Astrocyte (in vitro differentiated cells and primary cell): ENCODE measurements around the gene RAB8A. TPM values are rescaled to one million over a fixed set of nuclear protein-coding genes. Genes with fewer than 3 reads are reported as not detected.

ENCODE experiments used
- DNase-seq: peaks from one replicate; pipeline ENCODE4 v3.0.0-alpha.2; 2010; ENCODE audit warnings: low read depth
- FAIRE-seq: peaks from 2 replicates; lab custom pipeline; 2011; peaks lifted over from hg19 to GRCh38; lab: Jason Lieb, UNC
- H2AFZ ChIP-seq: 2 replicates; pipeline ENCODE4 v1.6.0; 2012; ENCODE audit warnings: low read depth, low read length, inconsistent platforms
- H3K27ac ChIP-seq: 2 replicates; pipeline ENCODE4 v1.5.1; 2011; ENCODE audit warnings: low read depth, low read length, inconsistent platforms
- H3K27me3 ChIP-seq: 2 replicates; pipeline ENCODE4 v1.6.0; 2011; ENCODE audit warnings: low read length, inconsistent platforms; ENCODE audit not compliant: insufficient read depth
- H3K36me3 ChIP-seq: 2 replicates; pipeline ENCODE4 v1.5.1; 2011; ENCODE audit warnings: low read length, inconsistent platforms; ENCODE audit not compliant: insufficient read depth
- H3K4me1 ChIP-seq: 2 replicates; pipeline ENCODE4 v1.5.1; 2011; ENCODE audit warnings: low read length, inconsistent platforms; ENCODE audit not compliant: insufficient read depth
- H3K4me2 ChIP-seq: 2 replicates; pipeline ENCODE4 v1.6.0; 2012; ENCODE audit warnings: low read length, inconsistent platforms
- H3K4me3 ChIP-seq: 2 replicates; pipeline ENCODE4 v1.5.1; 2011; ENCODE audit warnings: low read depth, mild to moderate bottlenecking, low read length, inconsistent platforms; ENCODE audit not compliant: insufficient read depth
- H3K79me2 ChIP-seq: 2 replicates; pipeline ENCODE4 v1.6.0; 2012; ENCODE audit warnings: mild to moderate bottlenecking, low read length, inconsistent platforms; ENCODE audit not compliant: insufficient read depth
- H3K9ac ChIP-seq: 2 replicates; pipeline ENCODE4 v1.6.0; 2012; ENCODE audit warnings: mild to moderate bottlenecking, low read length, inconsistent platforms
- H3K9me3 ChIP-seq: 2 replicates; pipeline ENCODE4 v1.5.1; 2012; ENCODE audit warnings: low read depth, mild to moderate bottlenecking, low read length, inconsistent platforms; ENCODE audit not compliant: insufficient read depth
- H4K20me1 ChIP-seq: 2 replicates; pipeline ENCODE4 v1.6.0; 2012; ENCODE audit warnings: low read length, inconsistent platforms; ENCODE audit not compliant: insufficient read depth
- H3K27ac Mint-ChIP-seq: one replicate; pipeline ENCODE4 v1.8.0; 2021; ENCODE audit warnings: mild to moderate bottlenecking, mixed read lengths; ENCODE audit not compliant: unreplicated experiment
- H3K27me3 Mint-ChIP-seq: one replicate; pipeline ENCODE4 v1.8.0; 2021; ENCODE audit warnings: low read depth, mixed read lengths; ENCODE audit not compliant: unreplicated experiment
- H3K36me3 Mint-ChIP-seq: one replicate; pipeline ENCODE4 v1.8.0; 2021; ENCODE audit warnings: low read depth, mixed read lengths; ENCODE audit not compliant: unreplicated experiment
- H3K4me1 Mint-ChIP-seq: one replicate; pipeline ENCODE4 v1.8.0; 2021; ENCODE audit warnings: low read depth, mixed read lengths; ENCODE audit not compliant: unreplicated experiment
- H3K4me3 Mint-ChIP-seq: one replicate; pipeline ENCODE4 v1.8.0; 2021; ENCODE audit warnings: mild to moderate bottlenecking, moderate library complexity, mixed read lengths; ENCODE audit not compliant: unreplicated experiment
- H3K9me3 Mint-ChIP-seq: one replicate; pipeline ENCODE4 v1.8.0; 2021; ENCODE audit warnings: mild to moderate bottlenecking, mixed read lengths; ENCODE audit not compliant: unreplicated experiment
- EZH2 ChIP-seq: IDR thresholded peaks from 2 replicates; pipeline ENCODE4 v1.6.1; 2012; ENCODE audit warnings: mild to moderate bottlenecking, low read length, inconsistent platforms; ENCODE audit not compliant: insufficient read depth
- total RNA-seq: library from RNA; stranded (reverse); gene quantifications from 2 replicates; pipeline ENCODE4 v1.2.1, GENCODE V29; 2021
- TF ChIP-seq, protein P1 (sequence below): IDR thresholded peaks from 2 replicates; pipeline ENCODE4 v1.5.1; 2011; ENCODE audit warnings: low read depth, mild to moderate bottlenecking, inconsistent platforms, low read length, moderate library complexity; ENCODE audit not compliant: insufficient read depth

RAB8A gene
- total RNA-seq, 1 donor from 2014 or later = 80.5 TPM

DNA sequence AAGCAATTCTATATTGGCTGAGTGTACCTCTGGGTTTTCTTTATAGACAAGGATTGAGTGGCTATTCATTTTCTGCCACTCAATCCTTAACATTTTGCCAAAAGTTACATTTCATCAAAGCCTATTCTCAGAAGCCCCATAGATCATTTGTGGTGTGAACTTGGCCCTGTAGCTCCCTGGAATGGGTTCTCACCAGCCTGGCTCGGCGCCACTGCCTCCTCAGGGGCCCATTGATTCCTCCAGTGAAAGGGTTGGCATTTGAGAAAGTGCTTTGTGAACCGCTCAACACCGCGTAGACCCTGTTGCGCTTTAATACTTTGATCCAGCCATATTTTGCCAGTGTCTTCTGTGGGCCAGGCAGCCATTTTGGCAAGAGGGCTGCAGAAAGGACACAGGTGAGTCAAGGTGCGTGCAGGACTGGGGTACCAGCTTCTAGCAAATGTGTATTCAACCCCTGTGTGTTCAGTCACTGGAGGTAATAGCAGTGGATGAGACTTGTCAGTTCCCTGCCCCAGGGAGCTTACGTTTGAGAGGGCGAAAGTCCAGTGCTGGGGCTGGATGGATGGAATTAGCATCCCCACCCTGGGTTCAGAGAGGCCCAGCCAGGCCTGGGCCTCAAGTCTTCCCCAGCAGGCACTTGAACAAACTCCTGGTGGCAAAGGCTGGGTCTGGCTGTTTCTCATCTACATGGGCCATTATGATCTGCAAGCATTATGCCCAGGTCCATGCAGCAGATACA is 3.8 kb downstream of the RAB8A start:
- Histone ChIP-seq H3K4me2 (no peak overlapping the region), H4K20me1 (peaks cover 51% of the 10 kb centered on the region), H3K9ac (no peak overlapping the region), H3K27me3 (no peaks in the 10 kb centered on the region), H3K27ac (no peak overlapping the region), H3K4me3 (no peak overlapping the region), H3K36me3 (peaks cover 6% of the 10 kb centered on the region), H3K79me2 (peaks cover 58% of the 10 kb centered on the region), H2AFZ (no peak overlapping the region), H3K9me3 (no peaks in the 10 kb centered on the region), H3K4me1 (peaks cover 8% of the 10 kb centered on the region)
- H3K4me3 Mint-ChIP-seq = no peak overlapping the region
- no peaks in the 10 kb centered on the region for H3K9me3 Mint-ChIP-seq
- H3K27me3 Mint-ChIP-seq = no peaks in the 10 kb centered on the region
- FAIRE-seq = no peak
- no peak overlapping the region for H3K27ac Mint-ChIP-seq
- H3K4me1 Mint-ChIP-seq = peaks cover 11% of the 10 kb centered on the region
- H3K36me3 Mint-ChIP-seq = peaks cover 5% of the 10 kb centered on the region
- TF ChIP-seq, protein P1, sequence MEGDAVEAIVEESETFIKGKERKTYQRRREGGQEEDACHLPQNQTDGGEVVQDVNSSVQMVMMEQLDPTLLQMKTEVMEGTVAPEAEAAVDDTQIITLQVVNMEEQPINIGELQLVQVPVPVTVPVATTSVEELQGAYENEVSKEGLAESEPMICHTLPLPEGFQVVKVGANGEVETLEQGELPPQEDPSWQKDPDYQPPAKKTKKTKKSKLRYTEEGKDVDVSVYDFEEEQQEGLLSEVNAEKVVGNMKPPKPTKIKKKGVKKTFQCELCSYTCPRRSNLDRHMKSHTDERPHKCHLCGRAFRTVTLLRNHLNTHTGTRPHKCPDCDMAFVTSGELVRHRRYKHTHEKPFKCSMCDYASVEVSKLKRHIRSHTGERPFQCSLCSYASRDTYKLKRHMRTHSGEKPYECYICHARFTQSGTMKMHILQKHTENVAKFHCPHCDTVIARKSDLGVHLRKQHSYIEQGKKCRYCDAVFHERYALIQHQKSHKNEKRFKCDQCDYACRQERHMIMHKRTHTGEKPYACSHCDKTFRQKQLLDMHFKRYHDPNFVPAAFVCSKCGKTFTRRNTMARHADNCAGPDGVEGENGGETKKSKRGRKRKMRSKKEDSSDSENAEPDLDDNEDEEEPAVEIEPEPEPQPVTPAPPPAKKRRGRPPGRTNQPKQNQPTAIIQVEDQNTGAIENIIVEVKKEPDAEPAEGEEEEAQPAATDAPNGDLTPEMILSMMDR = no peak
- no peak for TF ChIP-seq EZH2
- DNase-seq = no peak

- no peak overlapping the region for H3K4me3 Mint-ChIP-seq
- peaks cover 10% of the 10 kb centered on the region for H3K4me1 Mint-ChIP-seq
- DNase-seq (no peak), FAIRE-seq (no peak)
- Histone ChIP-seq H3K4me1 (peaks cover 8% of the 10 kb centered on the region), H3K4me2 (no peak overlapping the region), H3K9me3 (no peaks in the 10 kb centered on the region), H3K79me2 (peaks cover 58% of the 10 kb centered on the region), H3K9ac (no peak overlapping the region), H2AFZ (no peak overlapping the region), H3K36me3 (peaks cover 7% of the 10 kb centered on the region), H3K27ac (no peak overlapping the region), H3K4me3 (no peak overlapping the region), H4K20me1 (peaks cover 51% of the 10 kb centered on the region), H3K27me3 (no peaks in the 10 kb centered on the region)
- peaks cover 5% of the 10 kb centered on the region for H3K36me3 Mint-ChIP-seq
- TF ChIP-seq, protein P1 = no peak
- TF ChIP-seq EZH2 = no peak
- no peaks in the 10 kb centered on the region for H3K27me3 Mint-ChIP-seq
- no peaks in the 10 kb centered on the region for H3K9me3 Mint-ChIP-seq
- no peak overlapping the region for H3K27ac Mint-ChIP-seq
Observed at GRCh38 chr19:16116067-16116466, 4.4 kb downstream of the RAB8A start.

DNA sequence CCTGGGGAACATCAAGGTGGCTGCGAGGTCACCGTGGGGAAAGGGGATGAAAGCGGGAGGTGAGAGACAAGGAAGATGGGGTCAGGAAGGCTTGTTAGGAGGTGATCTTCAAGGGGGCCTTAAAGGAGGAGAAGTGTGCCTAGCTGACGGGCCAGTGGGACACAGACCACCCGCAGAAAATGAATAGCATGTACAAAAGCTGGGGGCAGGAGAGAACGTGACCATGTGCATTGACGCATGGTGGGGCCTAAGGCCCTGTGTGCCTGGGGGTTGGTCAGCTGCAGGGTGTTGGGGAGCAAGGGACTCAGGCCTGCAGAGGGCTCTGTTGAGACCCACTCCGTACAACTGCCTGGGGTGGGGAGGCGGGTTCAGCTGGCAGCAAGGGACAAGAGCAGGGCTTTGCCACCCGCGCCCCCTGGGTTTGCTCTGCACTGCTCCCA is 5.9 kb downstream of the RAB8A start:
- FAIRE-seq (no peak), DNase-seq (no peak)
- H3K27ac ChIP-seq = no peak overlapping the region
- Mint-ChIP-seq H3K36me3 (peaks cover 12% of the 10 kb centered on the region), H3K27ac (no peak overlapping the region), H3K9me3 (no peaks in the 10 kb centered on the region), H3K27me3 (no peaks in the 10 kb centered on the region), H3K4me3 (no peak overlapping the region), H3K4me1 (peaks cover 7% of the 10 kb centered on the region)
- H4K20me1 ChIP-seq = peaks cover 46% of the 10 kb centered on the region
- H3K4me1 ChIP-seq = peaks cover 3% of the 10 kb centered on the region
- H3K4me3 ChIP-seq = no peak overlapping the region
- no peaks in the 10 kb centered on the region for H3K27me3 ChIP-seq
- peaks cover 12% of the 10 kb centered on the region for H3K36me3 ChIP-seq
- peaks cover 48% of the 10 kb centered on the region for H3K79me2 ChIP-seq
- TF ChIP-seq, protein P1 = no peak
- TF ChIP-seq EZH2 = no peak
- H3K9ac ChIP-seq = no peak overlapping the region
- no peak overlapping the region for H3K4me2 ChIP-seq
- no peaks in the 10 kb centered on the region for H3K9me3 ChIP-seq
- H2AFZ ChIP-seq = no peak overlapping the region
